HG03442 (cell line): ENCODE data around the gene MT1F.
"Not testable (repeated sequence)": the region's sequence is repeated elsewhere in the genome, so short reads cannot be mapped to it uniquely, and the experiment has no call there.

ENCODE experiments used
- ATAC-seq: cut with Tn5 transposase; IDR thresholded peaks from one replicate; pipeline ENCODE4 v1.9.1; 2021; ENCODE audit warnings: mild to moderate bottlenecking, moderate library complexity; ENCODE audit not compliant: unreplicated experiment

Gene MT1F

GRCh38 chr16:56657555-56658326 lies at the start of gene MT1F:
TSS of gene MT1F (plus strand) at chr16:56657959. CDS start at chr16:56658059, 100 bp downstream.
- no peak for ATAC-seq

- ATAC-seq: peak; percentile 87
These were observed 49.5 kb upstream of the MT1F start, which contains the start of gene MT2A for GRCh38 chr16:56608043-56608875. TSS of gene MT2A (plus strand) at chr16:56608584. CDS start at chr16:56608656, 72 bp downstream.

GRCh38 chr16:56608876-56609462 lies 48.8 kb upstream of the MT1F start:
- no peak for ATAC-seq

GRCh38 chr16:56609463-56609921 lies 48.3 kb upstream of the MT1F start:
- ATAC-seq: peak; percentile 32

- ATAC-seq: no peak
These were observed 47.6 kb upstream of the MT1F start for GRCh38 chr16:56610017-56610608.

GRCh38 chr16:56610609-56611111 lies 47.1 kb upstream of the MT1F start:
- no peak for ATAC-seq

GRCh38 chr16:56611281-56611833 lies 46.4 kb upstream of the MT1F start:
- ATAC-seq: no peak

GRCh38 chr16:56613706-56614105 lies 44.1 kb upstream of the MT1F start:
- no peak for ATAC-seq

- ATAC-seq: no peak
These were observed 43.2 kb upstream of the MT1F start for GRCh38 chr16:56614549-56614991.

GRCh38 chr16:56615353-56615752 lies 42.4 kb upstream of the MT1F start:
- no peak for ATAC-seq

- ATAC-seq: no peak
These were observed 41.0 kb upstream of the MT1F start for GRCh38 chr16:56616608-56617211.

- ATAC-seq: no peak
These were observed 40.3 kb upstream of the MT1F start for GRCh38 chr16:56617212-56618085.

GRCh38 chr16:56618138-56618537 lies 39.6 kb upstream of the MT1F start:
- no peak for ATAC-seq

- no peak for ATAC-seq
These were observed 37.3 kb upstream of the MT1F start for GRCh38 chr16:56620339-56620897.

- ATAC-seq: not testable (repeated sequence)
These were observed 35.9 kb upstream of the MT1F start for GRCh38 chr16:56621665-56622445.

GRCh38 chr16:56623184-56623583 lies 34.6 kb upstream of the MT1F start:
- not testable (repeated sequence) for ATAC-seq

- ATAC-seq: no peak
These were observed 34.1 kb upstream of the MT1F start for GRCh38 chr16:56623637-56624036.
